Stomach (tissue), 9 donors: ENCODE data around the gene MAP3K20. TPM values are rescaled to one million over a fixed set of nuclear protein-coding genes. Genes with fewer than 3 reads are reported as not detected.
A peak's percentile ranks its signal among the peaks of the same experiment; 100 is the strongest.
"Not testable (repeated sequence)": the region's sequence is repeated elsewhere in the genome, so short reads cannot be mapped to it uniquely, and the experiment has no call there.

Experiments used
- DNase-seq, 2 donors: peaks; one replicate each; pipeline versions ENCODE4 v3.0.0 to v3.0.0-alpha.2; 2013 to 2019
- H3K27ac ChIP-seq, 5 donors: fragments of 200-600 bp in 4 of 5; sonication (generic) in 4 of 5; one replicate each; pipeline ENCODE4 v1.5.1; 2013 to 2019; ENCODE audit warnings: mild to moderate bottlenecking in 1 of 5, moderate library complexity in 1 of 5
- H3K27me3 ChIP-seq, 3 donors: fragments of 200-600 bp; sonication (generic); one replicate each; pipeline ENCODE4 v1.5.1; 2017 to 2019; ENCODE audit warnings: mixed run types in 1 of 3
- H3K36me3 ChIP-seq, 4 donors: fragments of 200-600 bp; sonication (generic); 1 replicate in 3 of 4; 2 replicates in 1 of 4; pipeline ENCODE4 v1.5.1; 2016 to 2019
- H3K4me1 ChIP-seq, 4 donors: fragments of 200-600 bp; sonication (generic); one replicate each; pipeline ENCODE4 v1.5.1; 2016 to 2019
- H3K4me3 ChIP-seq, 4 donors: fragments of 200-600 bp; sonication (generic) in 3 of 4; one replicate each; pipeline ENCODE4 v1.5.1; 2016 to 2019; ENCODE audit warnings: mild to moderate bottlenecking in 1 of 4
- H3K9me3 ChIP-seq, 4 donors: fragments of 200-600 bp; sonication (generic); one replicate each; pipeline ENCODE4 v1.5.1; 2016 to 2019
- EP300 ChIP-seq: sonication (generic); formaldehyde crosslinking; IDR thresholded peaks from one replicate; pipeline ENCODE4 v1.6.1; 2017; ENCODE audit warnings: antibody characterized with exemption
- POLR2A ChIP-seq, 4 donors: fragments of 450-650 bp; IDR thresholded peaks; one replicate each; pipeline ENCODE4 v1.6.1; 2016; ENCODE audit warnings: antibody characterized with exemption in 4 of 4, control low read depth in 2 of 4, mild to moderate bottlenecking in 1 of 4, moderate library complexity in 1 of 4
- POLR2AphosphoS5 ChIP-seq, 3 donors: sonication (generic); formaldehyde crosslinking; IDR thresholded peaks; one replicate each; pipeline ENCODE4 v1.6.1; 2016; ENCODE audit warnings: antibody characterized with exemption in 3 of 3
- WGBS, 5 donors: extraction: QIAGEN DNeasy Blood & Tissue Kit in 3 of 5; methylation state at CpG; one replicate each; pipeline versions ENCODE4 v1.1.5 to v1.1.7; 2013 to 2018; 5-methylcytosine and 5-hydroxymethylcytosine counted together
- intact Hi-C: fragments of 100-400 bp; cut with DNase I; formaldehyde crosslinking; loops from one replicate; pipeline ENCODE4 v1.15.1; 2023; ENCODE audit warnings: low total_unique reads
- polyA plus RNA-seq, 3 donors: library from polyadenylated mRNA; stranded (reverse); fragments of 200-250 nt; gene quantifications; one replicate each; pipeline ENCODE4 v1.2.3, GENCODE V29; 2013
- total RNA-seq, 5 donors: library from RNA; depleted of rRNA; stranded (reverse); fragments of >200 nt; gene quantifications; one replicate each; pipeline versions ENCODE4 v1.1.0 to v1.2.3, GENCODE V29; 2014 to 2016
- TF ChIP-seq, protein P1 (sequence below), 7 experiments: fragments of 450-650 bp in 4 of 7; fragments of 200-600 bp in 3 of 7; sonication (generic) in 3 of 7; IDR thresholded peaks; one replicate each; pipeline ENCODE4 v1.5.1; 2016 to 2019; ENCODE audit warnings: antibody characterized with exemption in 7 of 7, control low read depth in 2 of 7, mild to moderate bottlenecking in 1 of 7
- donor health status: healthy with polysubstance abuse.
- donor health status: Bipolar disorder and iron deficiency.
- donor health status: healthy.

Gene MAP3K20
- total and polyA plus RNA-seq, 8 donors, result 9.3 to 180 (median 29.2) TPM

DNA sequence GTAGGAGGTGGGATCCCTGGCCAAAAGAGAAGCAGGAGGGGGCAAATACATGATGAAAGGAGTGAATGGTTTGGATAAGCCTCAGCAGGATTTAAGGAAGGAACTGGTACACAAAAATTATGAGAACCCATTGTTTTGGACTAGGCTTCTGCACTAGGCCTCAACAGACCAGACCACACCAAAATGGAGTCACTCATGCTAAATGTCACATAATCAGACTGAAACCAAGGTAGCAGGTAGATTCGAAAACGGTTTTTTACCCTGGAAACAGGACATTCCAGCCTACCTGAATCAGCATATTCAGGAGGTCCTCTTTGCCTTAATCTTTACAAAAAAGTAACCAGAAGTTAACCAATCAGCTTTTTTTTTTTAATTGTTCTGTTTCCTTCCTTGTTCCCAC lies 229.7 kb downstream of the MAP3K20 start:
- Histone ChIP-seq H3K9me3 (peaks cover 0 to 21% (median 15%) of the 10 kb centered on the region in 4 donors), H3K27me3 (no peaks in the 10 kb centered on the region), H3K27ac (no peak overlapping the region), H3K4me1 (no peaks in the 10 kb centered on the region), H3K4me3 (no peak overlapping the region), H3K36me3 (no peaks in the 10 kb centered on the region)
- no peak for DNase-seq
- intact Hi-C loops, result no loop called here
- WGBS, 5 donors, result 87 to 95% (median 93%) methylated on average over 2 of the region's 2 CpGs
- TF ChIP-seq POLR2AphosphoS5 (IDR thresholded peaks at IDR 0.05) (no peak), EP300 (no peak), POLR2A (IDR thresholded peaks at IDR 0.05) (no peak)
- TF ChIP-seq, protein P1, sequence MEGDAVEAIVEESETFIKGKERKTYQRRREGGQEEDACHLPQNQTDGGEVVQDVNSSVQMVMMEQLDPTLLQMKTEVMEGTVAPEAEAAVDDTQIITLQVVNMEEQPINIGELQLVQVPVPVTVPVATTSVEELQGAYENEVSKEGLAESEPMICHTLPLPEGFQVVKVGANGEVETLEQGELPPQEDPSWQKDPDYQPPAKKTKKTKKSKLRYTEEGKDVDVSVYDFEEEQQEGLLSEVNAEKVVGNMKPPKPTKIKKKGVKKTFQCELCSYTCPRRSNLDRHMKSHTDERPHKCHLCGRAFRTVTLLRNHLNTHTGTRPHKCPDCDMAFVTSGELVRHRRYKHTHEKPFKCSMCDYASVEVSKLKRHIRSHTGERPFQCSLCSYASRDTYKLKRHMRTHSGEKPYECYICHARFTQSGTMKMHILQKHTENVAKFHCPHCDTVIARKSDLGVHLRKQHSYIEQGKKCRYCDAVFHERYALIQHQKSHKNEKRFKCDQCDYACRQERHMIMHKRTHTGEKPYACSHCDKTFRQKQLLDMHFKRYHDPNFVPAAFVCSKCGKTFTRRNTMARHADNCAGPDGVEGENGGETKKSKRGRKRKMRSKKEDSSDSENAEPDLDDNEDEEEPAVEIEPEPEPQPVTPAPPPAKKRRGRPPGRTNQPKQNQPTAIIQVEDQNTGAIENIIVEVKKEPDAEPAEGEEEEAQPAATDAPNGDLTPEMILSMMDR (IDR thresholded peaks at IDR 0.05), result no peak

- H3K4me3 ChIP-seq, result no peak overlapping the region
- 15 to 31% (median 21%) methylated on average over 4 of the region's 4 CpGs for WGBS, 5 donors
- no peaks in the 10 kb centered on the region for H3K27me3 ChIP-seq
- TF ChIP-seq POLR2AphosphoS5 (IDR thresholded peaks at IDR 0.05), result no peak
- TF ChIP-seq EP300, result no peak
- TF ChIP-seq POLR2A (IDR thresholded peaks at IDR 0.05), result no peak
- TF ChIP-seq, protein P1 (IDR thresholded peaks at IDR 0.05), result no peak
- peak in 1 of 2 donors; percentile 7 for DNase-seq
- intact Hi-C loops, result no loop called here
- H3K4me1 ChIP-seq, result no peaks in the 10 kb centered on the region
- H3K36me3 ChIP-seq, result no peaks in the 10 kb centered on the region
- no peak overlapping the region for H3K27ac ChIP-seq
- H3K9me3 ChIP-seq, result peaks cover 0 to 4% (median 0%) of the 10 kb centered on the region in 4 donors
Observed at GRCh38 chr2:173307293-173307692, 231.6 kb downstream of the MAP3K20 start.

DNA sequence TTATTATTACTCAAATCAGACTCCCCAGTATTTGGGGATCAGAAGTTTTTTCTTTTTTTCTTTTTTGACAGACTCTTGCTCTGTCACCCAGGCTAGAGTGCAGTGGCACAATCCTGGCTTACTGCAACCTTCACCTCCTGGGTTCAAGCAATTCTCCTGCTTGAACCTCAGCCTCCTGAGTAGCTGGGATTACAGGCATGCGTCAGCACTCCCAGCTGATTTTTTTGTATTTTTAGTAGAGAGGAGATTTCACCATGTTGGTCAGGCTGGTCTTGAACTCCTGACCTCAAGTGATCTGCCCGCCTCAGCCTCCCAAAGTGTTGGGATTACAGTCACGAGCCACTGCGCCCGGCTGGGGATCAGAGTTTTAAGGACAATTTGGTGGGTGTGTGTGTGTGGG lies 233.7 kb downstream of the MAP3K20 start:
- DNase-seq, H3K9me3 ChIP-seq, H3K27me3 ChIP-seq, H3K4me3 ChIP-seq, H3K36me3 ChIP-seq, H3K27ac ChIP-seq, intact Hi-C loops, H3K4me1 ChIP-seq: not testable (repeated sequence)
- WGBS, 5 donors, result 66 to 79% (median 73%) methylated on average over 5 of the region's 5 CpGs

DNA sequence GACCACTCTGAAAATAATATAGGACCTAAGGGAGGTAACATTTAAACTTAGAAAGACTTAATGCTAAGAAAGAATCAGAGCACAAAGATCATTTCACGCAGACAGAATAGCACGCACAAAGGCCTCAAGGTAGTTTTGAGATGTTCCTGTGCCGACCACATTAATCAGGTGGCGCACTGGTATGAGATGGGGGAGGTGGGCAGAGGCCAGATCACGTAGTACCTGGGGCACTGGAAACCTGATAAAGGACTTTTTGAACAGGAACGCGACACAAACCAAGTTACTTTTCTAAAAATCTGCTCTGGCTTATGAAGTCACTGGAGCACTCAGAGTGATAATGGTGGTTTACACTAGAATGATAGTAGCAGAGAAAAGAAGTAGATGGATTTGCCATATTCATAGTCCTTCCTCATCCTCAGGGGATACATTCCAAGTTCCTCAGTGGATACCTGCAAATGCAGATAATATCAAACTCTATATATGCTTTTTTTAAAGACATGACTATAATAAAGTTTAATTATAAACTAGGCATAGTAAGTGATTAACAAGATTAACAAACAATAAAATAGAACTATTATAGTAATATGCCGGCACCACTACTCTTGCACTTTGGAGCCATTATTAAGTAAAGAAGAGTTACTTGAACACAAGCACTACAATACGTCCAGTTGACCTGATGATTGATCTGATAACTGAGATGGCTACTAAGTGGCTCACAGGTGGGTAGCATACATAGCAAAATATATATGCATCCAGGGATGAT lies 236.4 kb downstream of the MAP3K20 start:
- TF ChIP-seq POLR2A (IDR thresholded peaks at IDR 0.05), result no peak
- no peak overlapping the region for H3K4me3 ChIP-seq
- H3K27me3 ChIP-seq, result no peaks in the 10 kb centered on the region
- no peaks in the 10 kb centered on the region for H3K9me3 ChIP-seq
- DNase-seq, result no peak
- 82 to 90% (median 84%) methylated on average over 9 of the region's 9 CpGs for WGBS, 5 donors
- no peak overlapping the region for H3K27ac ChIP-seq
- intact Hi-C loops, result no loop called here
- H3K36me3 ChIP-seq, result no peaks in the 10 kb centered on the region
- no peaks in the 10 kb centered on the region for H3K4me1 ChIP-seq
